Liver (tissue), 9 donors: ENCODE measurements around the gene IQGAP2. TPM values are rescaled to one million over a fixed set of nuclear protein-coding genes. Genes with fewer than 3 reads are reported as not detected.

Experiments used
- DNase-seq: peaks from one replicate; pipeline ENCODE4 v3.0.0-alpha.2; 2017; ENCODE audit warnings: low spot score
- H3K27ac ChIP-seq, 2 donors: one replicate each; pipeline ENCODE4 v1.7.0; 2013; ENCODE audit warnings: inconsistent platforms in 2 of 2, low read length in 2 of 2, control low read depth in 1 of 2, low read depth in 1 of 2, mild to moderate bottlenecking in 1 of 2
- H3K27me3 ChIP-seq, 4 donors: one replicate each; pipeline versions ENCODE4 v1.6.1 to v1.7.0; 2013; ENCODE audit warnings: low read length in 3 of 4, inconsistent platforms in 1 of 4, mild to moderate bottlenecking in 1 of 4, moderate library complexity in 1 of 4; ENCODE audit not compliant: control insufficient read depth in 4 of 4, insufficient read depth in 4 of 4
- H3K36me3 ChIP-seq, 4 donors: one replicate each; pipeline versions ENCODE4 v1.6.1 to v1.7.0; 2013; ENCODE audit warnings: low read length in 3 of 4, mild to moderate bottlenecking in 3 of 4, low read depth in 1 of 4, moderate library complexity in 1 of 4; ENCODE audit not compliant: control insufficient read depth in 4 of 4, insufficient read depth in 3 of 4
- H3K4me1 ChIP-seq, 4 donors: one replicate each; pipeline versions ENCODE4 v1.6.1 to v1.7.0; 2013; ENCODE audit warnings: low read length in 3 of 4, mild to moderate bottlenecking in 3 of 4, moderate library complexity in 1 of 4; ENCODE audit not compliant: control insufficient read depth in 4 of 4, insufficient read depth in 4 of 4
- H3K4me3 ChIP-seq, 3 donors: one replicate each; pipeline versions ENCODE4 v1.6.1 to v1.7.0; 2013; ENCODE audit warnings: low read length in 3 of 3, control low read depth in 1 of 3, low read depth in 1 of 3, mild to moderate bottlenecking in 1 of 3
- H3K9ac ChIP-seq, 2 donors: one replicate each; pipeline ENCODE4 v1.7.0; 2013; ENCODE audit warnings: low read length in 2 of 2, mild to moderate bottlenecking in 2 of 2, moderate library complexity in 2 of 2, control low read depth in 1 of 2, low read depth in 1 of 2
- H3K9me3 ChIP-seq, 4 donors: one replicate each; pipeline versions ENCODE4 v1.6.1 to v1.7.0; 2013; ENCODE audit warnings: low read length in 3 of 4; ENCODE audit not compliant: control insufficient read depth in 4 of 4
- CTCF ChIP-seq: fragments of 150-350 bp; IDR thresholded peaks from 2 replicates; pipeline ENCODE4 v1.5.1; 2017; ENCODE audit warnings: improper control_type of control experiment, low read depth, low read length; ENCODE audit not compliant: missing input control
- EGR1 ChIP-seq, 2 donors: IDR thresholded peaks; 2 replicates each; pipeline ENCODE4 v1.6.1; 2016 to 2018; ENCODE audit warnings: antibody characterized with exemption in 2 of 2, low read depth in 2 of 2
- FOXA1 ChIP-seq: IDR thresholded peaks from 2 replicates; pipeline ENCODE4 v1.6.1; 2016; ENCODE audit warnings: antibody characterized with exemption
- FOXA2 ChIP-seq: IDR thresholded peaks from 2 replicates; pipeline ENCODE4 v1.6.1; 2016; ENCODE audit warnings: antibody characterized with exemption
- GABPA ChIP-seq, 2 donors: IDR thresholded peaks in 1 of 2; conservative IDR thresholded peaks in 1 of 2; 2 replicates each; pipeline ENCODE4 v1.6.1; 2016; ENCODE audit warnings: antibody characterized with exemption in 2 of 2, mild to moderate bottlenecking in 1 of 2, moderate library complexity in 1 of 2
- HNF4A ChIP-seq, 2 donors: conservative IDR thresholded peaks; 2 replicates each; pipeline ENCODE4 v1.6.1; 2016; ENCODE audit warnings: antibody characterized with exemption in 2 of 2, mild to moderate bottlenecking in 2 of 2
- HNF4G ChIP-seq: IDR thresholded peaks from 2 replicates; pipeline ENCODE4 v1.6.1; 2016; ENCODE audit warnings: antibody characterized with exemption
- JUND ChIP-seq, 2 donors: IDR thresholded peaks; 2 replicates each; pipeline ENCODE4 v1.6.1; 2016; ENCODE audit warnings: antibody characterized with exemption in 2 of 2
- NR2F2 ChIP-seq: IDR thresholded peaks from 2 replicates; pipeline ENCODE4 v1.6.1; 2016; ENCODE audit warnings: antibody characterized with exemption
- RAD21 ChIP-seq, 2 donors: IDR thresholded peaks; 2 replicates each; pipeline ENCODE4 v1.6.1; 2016; ENCODE audit warnings: antibody characterized with exemption in 2 of 2, mild to moderate bottlenecking in 2 of 2
- RXRA ChIP-seq, 2 donors: IDR thresholded peaks; 2 replicates each; pipeline ENCODE4 v1.6.1; 2017 to 2018; ENCODE audit warnings: antibody characterized with exemption in 2 of 2, mild to moderate bottlenecking in 1 of 2
- SP1 ChIP-seq: IDR thresholded peaks from 2 replicates; pipeline ENCODE4 v1.6.1; 2018; ENCODE audit warnings: antibody characterized with exemption, mild to moderate bottlenecking
- TAF1 ChIP-seq: conservative IDR thresholded peaks from 2 replicates; pipeline ENCODE4 v1.6.1; 2016; ENCODE audit warnings: antibody characterized with exemption, mild to moderate bottlenecking
- YY1 ChIP-seq: IDR thresholded peaks from 2 replicates; pipeline ENCODE4 v1.6.1; 2016; ENCODE audit warnings: antibody characterized with exemption, mild to moderate bottlenecking
- ZBTB33 ChIP-seq: IDR thresholded peaks from 2 replicates; pipeline ENCODE4 v1.6.1; 2016; ENCODE audit warnings: antibody characterized with exemption
- WGBS: extraction: QIAGEN DNeasy Blood & Tissue Kit; methylation state at CpG from one replicate; pipeline ENCODE4 v1.1.7; 2013; 5-methylcytosine and 5-hydroxymethylcytosine counted together
- polyA plus RNA-seq, 2 donors: library from polyadenylated mRNA; stranded (reverse) in 1 of 2; unstranded in 1 of 2; fragments of 200-250 nt in 1 of 2; fragments of >200 nt in 1 of 2; fragmentation: Nextera tagmentation in 1 of 2; extraction: Ambion mirVana in 1 of 2; gene quantifications; one replicate each; pipeline versions ENCODE4 v1.2.1 to v1.2.3, GENCODE V29; 2013 to 2015
- total RNA-seq, 2 donors: library from RNA; depleted of rRNA; stranded (reverse); fragments of >200 nt; gene quantifications; one replicate each; pipeline ENCODE4 v1.2.3, GENCODE V29; 2014
- TF ChIP-seq, protein P1 (sequence below): IDR thresholded peaks from 2 replicates; pipeline ENCODE4 v1.6.1; 2016; ENCODE audit warnings: antibody characterized with exemption
- TF ChIP-seq, protein P2 (sequence below): IDR thresholded peaks from 2 replicates; pipeline ENCODE4 v1.6.1; 2016; ENCODE audit warnings: antibody characterized with exemption, mild to moderate bottlenecking
- TF ChIP-seq, protein P3 (sequence below): IDR thresholded peaks from 2 replicates; pipeline ENCODE4 v1.6.1; 2016; ENCODE audit warnings: antibody characterized with exemption
- donor health status: healthy.
- donor health status: healthy.
- donor health status: healthy.
- donor health status: healthy.
- donor health status: healthy.

Gene IQGAP2
- total and polyA plus RNA-seq, 4 donors = 41.5 to 205 (median 102) TPM

DNA sequence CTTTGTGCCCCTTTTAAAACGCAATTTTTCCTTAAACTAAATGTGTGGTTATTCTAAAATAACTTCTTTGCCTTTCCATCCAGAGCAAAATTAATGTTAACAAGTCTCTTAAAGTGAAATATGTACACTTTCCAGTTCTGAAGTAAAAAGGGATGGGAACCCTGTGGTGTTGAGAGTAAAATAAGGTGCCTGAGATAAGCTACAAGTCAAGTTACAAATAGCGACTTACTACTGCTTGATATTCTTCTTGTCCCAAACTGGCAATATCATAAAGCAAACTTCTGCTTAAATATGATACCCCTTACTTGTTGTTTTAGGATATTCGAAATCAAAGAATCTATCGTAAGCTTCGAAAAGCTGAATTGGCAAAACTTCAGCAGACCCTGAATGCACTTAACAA, 294.6 kb downstream of the IQGAP2 start:
- TF ChIP-seq RAD21 (IDR thresholded peaks at IDR 0.05) = no peak
- TF ChIP-seq, protein P1, sequence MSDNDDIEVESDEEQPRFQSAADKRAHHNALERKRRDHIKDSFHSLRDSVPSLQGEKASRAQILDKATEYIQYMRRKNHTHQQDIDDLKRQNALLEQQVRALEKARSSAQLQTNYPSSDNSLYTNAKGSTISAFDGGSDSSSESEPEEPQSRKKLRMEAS = no peak
- TF ChIP-seq SP1 = no peak
- no peak for TF ChIP-seq GABPA (IDR thresholded peaks at IDR 0.05 in 1 of 2, conservative IDR thresholded peaks at IDR 0.05 in 1 of 2)
- TF ChIP-seq JUND (IDR thresholded peaks at IDR 0.05) = no peak
- TF ChIP-seq, protein P2, sequence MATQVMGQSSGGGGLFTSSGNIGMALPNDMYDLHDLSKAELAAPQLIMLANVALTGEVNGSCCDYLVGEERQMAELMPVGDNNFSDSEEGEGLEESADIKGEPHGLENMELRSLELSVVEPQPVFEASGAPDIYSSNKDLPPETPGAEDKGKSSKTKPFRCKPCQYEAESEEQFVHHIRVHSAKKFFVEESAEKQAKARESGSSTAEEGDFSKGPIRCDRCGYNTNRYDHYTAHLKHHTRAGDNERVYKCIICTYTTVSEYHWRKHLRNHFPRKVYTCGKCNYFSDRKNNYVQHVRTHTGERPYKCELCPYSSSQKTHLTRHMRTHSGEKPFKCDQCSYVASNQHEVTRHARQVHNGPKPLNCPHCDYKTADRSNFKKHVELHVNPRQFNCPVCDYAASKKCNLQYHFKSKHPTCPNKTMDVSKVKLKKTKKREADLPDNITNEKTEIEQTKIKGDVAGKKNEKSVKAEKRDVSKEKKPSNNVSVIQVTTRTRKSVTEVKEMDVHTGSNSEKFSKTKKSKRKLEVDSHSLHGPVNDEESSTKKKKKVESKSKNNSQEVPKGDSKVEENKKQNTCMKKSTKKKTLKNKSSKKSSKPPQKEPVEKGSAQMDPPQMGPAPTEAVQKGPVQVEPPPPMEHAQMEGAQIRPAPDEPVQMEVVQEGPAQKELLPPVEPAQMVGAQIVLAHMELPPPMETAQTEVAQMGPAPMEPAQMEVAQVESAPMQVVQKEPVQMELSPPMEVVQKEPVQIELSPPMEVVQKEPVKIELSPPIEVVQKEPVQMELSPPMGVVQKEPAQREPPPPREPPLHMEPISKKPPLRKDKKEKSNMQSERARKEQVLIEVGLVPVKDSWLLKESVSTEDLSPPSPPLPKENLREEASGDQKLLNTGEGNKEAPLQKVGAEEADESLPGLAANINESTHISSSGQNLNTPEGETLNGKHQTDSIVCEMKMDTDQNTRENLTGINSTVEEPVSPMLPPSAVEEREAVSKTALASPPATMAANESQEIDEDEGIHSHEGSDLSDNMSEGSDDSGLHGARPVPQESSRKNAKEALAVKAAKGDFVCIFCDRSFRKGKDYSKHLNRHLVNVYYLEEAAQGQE = no peak
- TF ChIP-seq RXRA (IDR thresholded peaks at IDR 0.05) = no peak
- no peak for TF ChIP-seq FOXA2
- no peak for TF ChIP-seq CTCF
- TF ChIP-seq NR2F2 = no peak
- no peak for TF ChIP-seq YY1
- no peak for TF ChIP-seq ZBTB33
- no peak for TF ChIP-seq EGR1 (IDR thresholded peaks at IDR 0.05; ENCODE audit: low read depth in 2 of 2)
- no peak for TF ChIP-seq HNF4G
- TF ChIP-seq, protein P3, sequence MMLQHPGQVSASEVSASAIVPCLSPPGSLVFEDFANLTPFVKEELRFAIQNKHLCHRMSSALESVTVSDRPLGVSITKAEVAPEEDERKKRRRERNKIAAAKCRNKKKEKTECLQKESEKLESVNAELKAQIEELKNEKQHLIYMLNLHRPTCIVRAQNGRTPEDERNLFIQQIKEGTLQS = no peak
- TF ChIP-seq FOXA1 = no peak
- TF ChIP-seq TAF1 = no peak
- no peak for TF ChIP-seq HNF4A (conservative IDR thresholded peaks at IDR 0.05)
- H3K27ac ChIP-seq = no peak overlapping the region
- WGBS = 97% methylated on average over 5 of the region's 5 CpGs
- no peak overlapping the region for H3K4me3 ChIP-seq
- peaks cover 4 to 43% (median 30%) of the 10 kb centered on the region in 4 donors for H3K36me3 ChIP-seq
- no peak for DNase-seq
- H3K9ac ChIP-seq = no peak overlapping the region
- no peaks in the 10 kb centered on the region for H3K27me3 ChIP-seq
- peaks cover 0 to 8% (median 2%) of the 10 kb centered on the region in 4 donors for H3K4me1 ChIP-seq
- no peaks in the 10 kb centered on the region for H3K9me3 ChIP-seq
